ENCODE data around the gene XRCC3.

Gene XRCC3

DNA sequence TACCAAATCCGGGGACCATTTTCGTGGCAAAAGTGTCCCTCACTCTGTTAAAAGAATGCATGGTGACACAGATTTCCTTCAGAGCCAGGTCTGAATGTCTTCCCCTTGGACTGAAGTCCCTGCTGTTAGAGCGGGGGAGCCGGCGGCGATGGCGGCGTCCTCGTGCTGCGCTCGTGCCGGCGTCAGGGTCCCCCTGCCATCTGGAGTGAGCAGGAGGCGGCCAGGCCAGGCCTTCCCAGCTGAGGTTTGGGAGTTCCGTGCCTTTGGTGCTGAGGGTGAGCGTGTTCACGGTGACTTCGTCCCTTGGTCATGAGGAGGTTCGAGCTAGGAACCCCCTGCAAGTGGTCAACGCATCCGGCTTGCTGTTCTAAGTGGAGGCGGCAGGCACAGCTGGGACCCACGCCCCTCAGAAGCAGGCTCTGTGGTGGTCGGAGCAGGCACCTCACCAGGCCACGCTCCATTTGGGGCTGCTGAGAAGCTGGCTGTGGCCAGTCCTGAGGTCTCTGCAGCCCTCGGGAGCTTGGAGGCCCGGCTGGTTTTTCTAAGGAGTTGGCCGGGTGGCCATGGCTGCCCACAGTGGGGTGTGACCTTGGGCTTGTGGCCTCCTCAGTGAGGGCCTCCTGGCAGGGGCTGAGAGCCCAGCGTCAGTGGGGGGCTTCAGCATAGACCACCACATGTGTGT lies 9.9 kb upstream of the XRCC3 start:
- no peak for DNase-seq

DNA sequence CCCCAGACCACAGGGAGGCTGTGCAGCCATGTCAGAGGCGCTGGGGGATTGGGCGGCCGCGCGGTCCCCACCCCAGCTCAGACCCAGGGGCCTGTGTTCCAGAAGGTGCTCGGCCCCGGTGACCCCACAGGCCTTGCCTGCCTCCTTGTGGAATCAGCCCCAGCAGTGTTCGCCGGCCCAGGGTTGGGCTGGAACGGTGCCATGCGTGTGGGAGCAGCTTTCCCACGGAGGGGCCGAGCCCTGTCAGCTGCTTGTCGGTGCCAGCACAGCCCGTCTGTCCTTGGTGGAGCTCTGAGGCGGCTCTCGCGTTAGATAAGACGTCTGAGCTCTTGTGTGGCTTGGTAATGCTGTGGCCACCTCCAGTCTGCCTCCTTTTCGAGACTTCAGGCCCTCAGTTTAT lies 8.9 kb upstream of the XRCC3 start:
- no peak for DNase-seq

DNA sequence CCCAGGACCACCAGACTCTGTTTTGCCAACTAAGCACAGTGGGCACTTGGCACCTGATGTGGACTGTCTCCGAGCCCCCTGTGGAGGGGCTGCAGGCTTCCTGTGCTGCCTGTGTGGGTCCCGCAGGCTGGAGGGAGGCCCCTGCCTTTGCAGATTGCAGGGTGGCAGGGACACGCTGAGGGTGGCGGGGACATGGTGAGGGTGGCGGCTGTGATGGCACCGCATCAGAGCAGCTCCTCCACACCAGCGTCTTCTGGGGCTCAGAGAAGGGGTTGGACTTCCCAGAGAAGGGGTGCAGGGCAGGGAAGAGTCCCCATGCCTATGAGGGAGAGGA lies 8.5 kb upstream of the XRCC3 start:
- no peak for DNase-seq

DNA sequence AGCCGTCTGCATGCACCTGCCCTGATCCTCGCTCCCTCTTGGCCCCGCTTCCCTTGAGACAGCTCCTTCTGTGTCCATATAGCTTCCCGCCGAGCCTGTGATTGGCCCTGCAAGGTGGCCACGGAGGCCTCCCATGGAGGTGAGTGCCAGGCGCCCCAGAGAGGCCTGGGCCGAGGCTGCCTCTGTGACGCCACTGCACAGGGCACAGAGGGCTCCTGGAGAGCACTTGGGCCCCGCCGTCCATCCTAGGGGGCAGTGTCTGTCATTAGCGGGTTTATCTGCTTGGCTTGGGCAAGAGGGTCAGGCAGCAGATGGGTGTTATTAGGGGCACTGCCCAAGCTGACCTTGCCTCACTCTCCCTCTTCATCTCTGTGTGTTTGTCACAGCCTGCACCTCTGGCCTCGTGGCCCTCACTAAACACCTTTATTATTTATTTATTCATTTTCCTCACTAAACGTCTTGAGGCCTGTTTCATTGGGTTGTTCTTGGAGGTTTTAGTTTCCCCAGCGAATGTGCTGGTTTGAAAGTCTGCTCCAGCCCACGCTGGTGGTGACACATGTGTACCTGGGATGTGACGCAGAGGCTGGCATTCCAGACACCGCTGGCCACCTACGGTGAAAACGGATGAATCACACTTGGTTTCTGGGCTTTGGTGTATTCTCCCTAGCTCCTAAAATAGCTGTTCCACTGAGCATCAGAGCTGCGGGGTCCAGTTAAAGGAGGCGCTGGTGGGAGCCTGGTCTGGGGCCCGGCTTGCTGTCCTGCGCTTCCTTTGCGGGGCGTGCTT lies 6.3 kb upstream of the XRCC3 start:
- DNase-seq = no peak

- DNase-seq = no peak
Observed at GRCh38 chr14:103719751-103720150, 4.5 kb upstream of the XRCC3 start.

- no peak for DNase-seq
Observed at GRCh38 chr14:103718572-103718971, 3.3 kb upstream of the XRCC3 start.

DNA sequence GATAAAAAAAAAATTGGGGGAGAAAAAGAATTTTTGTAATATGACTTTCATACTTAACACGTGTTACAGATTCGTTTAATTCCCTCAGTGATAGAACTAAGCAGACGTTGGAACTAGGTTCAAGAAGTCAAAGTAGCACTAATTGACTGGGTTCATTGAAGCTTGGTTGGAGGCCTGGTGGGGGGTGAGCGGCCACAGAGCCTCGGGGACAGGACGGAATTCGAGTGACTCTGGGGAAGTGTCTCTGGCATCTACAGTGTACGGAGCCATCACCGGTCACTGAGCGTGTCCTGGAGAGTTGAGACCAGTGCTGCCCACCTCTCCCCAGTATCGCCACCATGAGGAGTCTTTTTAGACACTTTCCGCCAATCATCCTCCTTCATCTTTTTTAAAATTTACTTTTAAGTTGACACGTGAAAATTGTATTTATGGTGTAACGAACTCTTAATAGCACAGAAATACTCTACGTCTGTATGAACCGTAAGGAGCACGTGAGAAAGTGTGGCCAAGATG lies 1.7 kb upstream of the XRCC3 start:
- no peak for DNase-seq

DNA sequence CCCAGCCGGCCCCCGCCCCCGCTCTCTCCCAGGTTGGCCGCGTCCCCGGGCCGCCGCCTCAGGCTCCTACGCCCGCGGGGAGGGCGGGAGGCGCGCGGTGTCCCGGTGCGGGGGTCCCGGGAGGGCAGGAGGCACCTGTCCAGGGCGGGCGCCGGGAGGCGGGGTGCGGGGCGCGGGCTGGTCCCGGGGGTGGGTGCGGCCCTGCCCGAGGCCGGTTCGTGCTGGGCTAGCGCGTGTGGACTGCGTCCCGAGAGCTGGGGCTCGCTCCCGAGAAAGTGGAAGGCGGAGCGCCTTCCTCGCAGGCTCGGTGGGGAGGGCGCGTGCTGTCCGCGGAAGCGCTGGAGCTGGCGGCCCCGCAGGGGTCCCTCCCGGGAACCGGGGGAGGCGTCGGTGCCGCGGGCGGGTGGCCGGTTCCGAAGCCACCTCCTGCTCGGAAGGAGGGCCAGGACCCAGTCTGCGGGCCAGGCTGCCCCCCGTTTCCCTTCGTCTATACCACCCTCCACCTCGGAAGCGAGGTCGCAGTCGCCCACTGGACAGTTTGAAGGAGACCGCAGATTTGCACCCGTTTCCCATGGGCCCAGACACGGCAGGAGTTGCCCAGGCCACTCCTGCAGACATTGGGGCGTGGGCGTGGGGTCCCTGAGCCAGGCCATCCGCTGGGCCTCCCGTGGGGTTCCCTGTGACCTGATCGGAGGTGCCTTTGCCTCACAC lies 995 bp upstream of the XRCC3 start:
- peak; percentile 58 for DNase-seq

DNA sequence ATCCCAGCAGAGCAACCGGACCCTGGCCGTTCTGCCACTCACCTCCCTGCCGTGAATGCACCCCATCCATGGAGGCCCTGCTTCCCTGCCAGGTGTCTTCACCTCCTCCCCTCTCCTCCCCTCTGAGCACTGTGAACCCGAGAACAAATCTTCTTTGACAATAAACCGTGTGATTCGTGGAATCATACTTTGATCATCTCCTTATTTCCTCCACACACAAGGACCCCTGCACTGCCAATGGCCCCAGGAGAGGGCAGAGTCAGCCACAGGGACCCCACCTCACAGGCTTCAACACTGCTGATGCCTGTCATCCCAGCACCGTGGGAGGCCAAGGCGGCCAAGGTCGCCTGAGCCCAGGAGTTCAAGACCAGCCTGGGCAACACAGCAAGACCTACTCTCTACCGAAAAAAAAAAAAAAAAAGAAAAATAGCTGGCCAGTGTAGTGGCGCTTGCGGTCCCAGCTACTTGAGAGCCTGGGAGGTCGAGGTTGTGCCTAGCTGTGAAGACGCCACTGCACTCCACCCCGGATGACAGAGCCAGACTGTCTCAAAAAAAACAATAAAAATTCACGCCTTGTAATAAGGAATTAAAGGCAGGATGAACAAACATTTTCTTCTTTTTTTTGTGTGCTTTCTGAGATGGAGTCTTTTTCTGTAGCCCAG lies 1.1 kb downstream of the XRCC3 start:
- DNase-seq = no peak

DNA sequence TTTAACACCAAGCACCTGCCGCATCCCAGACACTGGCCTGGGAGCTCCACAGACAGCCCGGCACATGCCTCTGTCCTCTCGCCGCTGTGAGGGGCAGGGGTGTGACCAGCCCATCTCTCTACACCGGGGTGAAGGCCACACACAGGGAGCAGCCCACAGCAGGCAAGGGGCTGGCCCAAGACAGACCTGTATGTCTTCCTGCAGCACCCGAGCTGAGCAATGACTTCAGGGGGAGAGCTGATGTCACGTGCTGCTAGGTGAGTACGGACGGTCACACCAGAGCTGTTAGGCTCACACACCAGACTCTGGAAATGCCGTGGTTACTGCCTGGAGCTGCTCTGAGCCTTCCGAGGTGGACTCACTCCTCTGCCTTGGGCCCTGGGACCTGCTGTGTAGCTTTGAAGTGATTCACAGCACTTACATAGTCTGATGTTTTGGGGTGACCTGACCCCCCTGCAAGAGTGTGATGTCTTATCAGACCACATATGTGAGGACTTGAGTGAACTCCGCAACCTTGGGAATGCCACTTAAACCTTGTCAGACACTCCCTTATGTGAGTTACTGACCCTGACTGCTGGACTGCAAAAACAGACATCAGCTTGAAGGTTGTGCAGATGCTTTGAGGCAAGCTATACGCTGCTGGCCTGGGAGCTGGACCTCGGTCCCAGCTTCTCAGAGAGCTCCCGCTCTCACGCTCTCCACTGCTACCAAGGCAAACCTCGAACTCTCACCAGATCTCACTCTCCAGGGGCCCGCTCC lies 1.8 kb downstream of the XRCC3 start:
- no peak for DNase-seq

- DNase-seq = no peak
Observed at GRCh38 chr14:103712633-103713247, 2.5 kb downstream of the XRCC3 start.

GRCh38 chr14:103711516-103712431 lies 3.5 kb downstream of the XRCC3 start:
- peak; percentile 81 for DNase-seq

DNA sequence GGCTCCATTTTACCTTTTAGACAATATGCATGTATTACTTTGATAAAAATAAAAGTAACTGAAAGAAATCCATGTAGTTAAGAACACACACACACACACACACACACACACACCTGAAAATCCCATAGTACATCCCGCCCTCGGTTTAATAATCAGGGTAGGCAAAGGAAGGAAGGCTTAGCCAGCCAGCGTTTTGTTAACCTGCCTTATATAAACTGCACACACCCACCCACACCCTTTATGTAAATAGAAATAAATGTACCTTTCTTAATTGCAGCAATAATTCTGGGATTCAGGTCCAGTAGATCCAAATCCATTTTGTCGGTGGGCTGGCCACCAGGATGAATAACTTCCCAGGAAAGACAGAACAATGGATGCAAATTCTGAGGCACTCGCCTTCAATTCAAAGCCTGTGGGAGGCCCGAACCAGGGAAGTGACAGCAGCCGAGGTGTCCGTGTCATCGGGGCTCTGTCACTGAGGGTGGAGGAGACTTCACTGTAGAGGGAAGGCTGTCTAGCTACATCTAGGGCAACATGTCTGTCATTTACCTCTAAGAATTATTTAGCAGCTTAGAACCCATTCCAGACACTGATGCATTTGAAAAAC lies 4.4 kb downstream of the XRCC3 start:
- DNase-seq = peak; percentile 76

DNA sequence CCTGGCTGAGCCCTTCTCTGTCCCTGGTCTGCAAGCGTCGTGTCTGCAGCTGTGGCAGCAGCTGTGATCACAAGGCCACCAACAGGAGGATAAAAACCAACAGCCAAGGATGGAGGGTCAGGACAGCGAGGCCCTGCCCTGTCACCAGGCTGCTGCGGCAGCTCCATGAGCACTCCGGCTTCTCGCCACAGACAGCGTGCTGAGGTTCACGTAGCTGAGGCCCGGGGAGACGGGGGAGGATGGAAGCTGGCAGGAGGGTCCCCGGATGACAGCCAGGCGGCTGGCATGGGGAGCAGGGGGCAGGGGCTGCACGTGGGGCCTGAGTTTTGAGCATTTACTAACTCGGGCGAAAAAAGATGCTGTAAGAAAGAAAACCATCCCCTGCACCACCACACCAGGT lies 5.4 kb downstream of the XRCC3 start:
- no peak for DNase-seq

- no peak for DNase-seq
Observed at GRCh38 chr14:103708750-103709187, 6.5 kb downstream of the XRCC3 start.

DNA sequence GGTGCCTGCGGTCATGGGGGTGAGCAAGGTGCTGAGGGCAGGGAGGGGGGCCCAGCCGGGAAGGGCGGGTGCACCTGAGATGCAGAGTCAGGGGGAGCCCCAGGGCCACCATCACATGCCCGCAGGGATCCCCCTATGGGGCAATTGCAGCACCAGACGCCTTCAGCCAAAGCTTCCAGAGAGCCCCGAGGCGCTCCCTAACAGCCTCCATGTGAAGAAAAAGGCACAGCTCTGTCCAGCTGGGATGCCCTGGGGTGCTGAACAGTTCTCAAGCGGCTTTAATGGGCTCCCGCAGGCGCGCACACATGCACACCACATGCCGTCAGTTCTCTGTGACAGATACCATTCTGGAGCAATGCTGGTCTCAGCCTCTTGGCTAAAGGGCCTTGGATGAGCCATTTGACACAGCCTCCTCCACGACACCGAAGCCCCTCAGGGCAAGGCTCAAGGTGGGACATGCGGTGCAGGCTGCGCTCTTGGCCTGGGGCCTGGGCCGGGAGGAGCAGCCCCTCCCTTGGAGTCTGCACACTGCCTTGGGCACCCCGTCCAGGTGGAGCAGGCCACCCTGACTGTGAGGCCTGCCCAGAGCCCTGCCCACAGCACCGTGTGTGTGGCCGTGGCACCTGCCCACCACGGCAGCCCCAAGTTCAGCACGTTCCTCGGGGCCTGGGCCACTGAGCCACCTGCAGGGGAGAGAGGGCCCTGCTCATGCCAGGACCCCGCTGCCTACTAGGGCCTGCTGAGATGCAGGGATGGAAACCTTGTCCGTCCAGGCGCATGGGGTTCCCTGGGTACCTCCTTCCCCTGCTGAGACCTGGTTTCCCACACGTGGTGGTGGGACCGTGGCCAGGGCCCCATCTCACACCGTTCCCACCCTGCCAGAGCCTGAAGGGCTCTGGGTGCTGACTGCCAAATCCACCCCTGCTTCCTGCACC lies 7.7 kb downstream of the XRCC3 start:
- no peak for DNase-seq

GRCh38 chr14:103706551-103707328 lies 8.5 kb downstream of the XRCC3 start:
- no peak for DNase-seq

- no peak for DNase-seq
Observed at GRCh38 chr14:103705504-103706284, 9.6 kb downstream of the XRCC3 start.
